SK-N-SH treated with all-trans-retinoic acid at 6 μM for 48 hours (cell line): ENCODE measurements around the gene SF3B3.

Experiments
- ATAC-seq: fragments of 200-7000 bp; cut with Tn5 transposase; 3 replicates; pipeline ENCODE4 v1.9.1; 2020; ENCODE audit warnings: mild to moderate bottlenecking, moderate library complexity
- BACH2 ChIP-seq: fragments of 250-450 bp; sonication (Bioruptor Pico); IDR thresholded peaks from 2 replicates; pipeline ENCODE4 v1.9.0; 2021; ENCODE audit warnings: mild to moderate bottlenecking, borderline replicate concordance
- CREB5 ChIP-seq: fragments of 250-450 bp; sonication (Bioruptor Pico); IDR thresholded peaks from 2 replicates; pipeline ENCODE4 v1.5.1; 2020; ENCODE audit warnings: low read depth, mild to moderate bottlenecking, moderate library complexity
- CSDC2 ChIP-seq: fragments of 250-450 bp; sonication (Bioruptor Pico); IDR thresholded peaks from 2 replicates; pipeline ENCODE4 v1.5.0; 2020; ENCODE audit warnings: mild to moderate bottlenecking, moderate library complexity
- ESRRG ChIP-seq: fragments of 250-450 bp; sonication (Bioruptor Pico); IDR thresholded peaks from 2 replicates; pipeline ENCODE4 v1.6.1; 2021; ENCODE audit warnings: mild to moderate bottlenecking
- GLIS3 ChIP-seq: fragments of 250-450 bp; sonication (Bioruptor Pico); IDR thresholded peaks from 2 replicates; pipeline ENCODE4 v1.5.0; 2020; ENCODE audit warnings: mild to moderate bottlenecking, moderate library complexity
- OSR1 ChIP-seq: fragments of 250-450 bp; sonication (Bioruptor Pico); IDR thresholded peaks from 2 replicates; pipeline ENCODE4 v1.8.0; 2022; ENCODE audit warnings: moderate library complexity, mild to moderate bottlenecking, inconsistent platforms
- PATZ1 ChIP-seq: fragments of 250-450 bp; sonication (Bioruptor Pico); IDR thresholded peaks from 2 replicates; pipeline ENCODE4 v1.8.0; 2020; ENCODE audit warnings: mild to moderate bottlenecking, moderate library complexity, borderline replicate concordance
- PPARA ChIP-seq: fragments of 250-450 bp; sonication (Bioruptor Pico); IDR thresholded peaks from 2 replicates; pipeline ENCODE4 v1.5.0; 2020; ENCODE audit warnings: mild to moderate bottlenecking, borderline replicate concordance
- RARB ChIP-seq: fragments of 250-450 bp; sonication (Bioruptor Pico); IDR thresholded peaks from 2 replicates; pipeline ENCODE4 v1.8.0; 2021; ENCODE audit warnings: mild to moderate bottlenecking, moderate library complexity
- SNAI2 ChIP-seq: fragments of 250-450 bp; sonication (Bioruptor Pico); IDR thresholded peaks from 2 replicates; pipeline ENCODE4 v1.5.0; 2020; ENCODE audit warnings: mild to moderate bottlenecking, moderate library complexity
- TOX ChIP-seq: fragments of 250-450 bp; sonication (Bioruptor Pico); IDR thresholded peaks from 2 replicates; pipeline ENCODE4 v1.8.0; 2021; ENCODE audit warnings: mild to moderate bottlenecking, moderate library complexity, borderline replicate concordance
- TSHZ2 ChIP-seq: fragments of 250-450 bp; sonication (Bioruptor Pico); IDR thresholded peaks from 2 replicates; pipeline ENCODE4 v1.5.0; 2020; ENCODE audit warnings: mild to moderate bottlenecking, moderate library complexity
- ZC3H10 ChIP-seq: fragments of 250-450 bp; sonication (Bioruptor Pico); IDR thresholded peaks from 2 replicates; pipeline ENCODE4 v1.5.1; 2021; ENCODE audit warnings: mild to moderate bottlenecking, moderate library complexity
- ZFP3 ChIP-seq: fragments of 250-450 bp; sonication (Bioruptor Pico); IDR thresholded peaks from 2 replicates; pipeline ENCODE4 v1.5.0; 2020; ENCODE audit warnings: mild to moderate bottlenecking, moderate library complexity
- ZFP30 ChIP-seq: fragments of 450-650 bp; formaldehyde crosslinking; IDR thresholded peaks from 2 replicates; pipeline ENCODE4 v1.5.0; 2022; ENCODE audit warnings: mild to moderate bottlenecking, moderate library complexity
- ZNF565 ChIP-seq: fragments of 450-650 bp; formaldehyde crosslinking; conservative IDR thresholded peaks from 2 replicates; pipeline ENCODE4 v1.5.0; 2020; ENCODE audit warnings: low read depth, mild to moderate bottlenecking, moderate library complexity
- ZNF70 ChIP-seq: fragments of 450-650 bp; formaldehyde crosslinking; IDR thresholded peaks from 2 replicates; pipeline ENCODE4 v1.5.0; 2020; ENCODE audit warnings: mild to moderate bottlenecking, moderate library complexity
- ZNF8 ChIP-seq: fragments of 450-650 bp; formaldehyde crosslinking; IDR thresholded peaks from 2 replicates; pipeline ENCODE4 v1.5.0; 2020; ENCODE audit warnings: mild to moderate bottlenecking, moderate library complexity
- TF ChIP-seq, protein P1 (sequence below): fragments of 250-450 bp; sonication (Bioruptor Pico); IDR thresholded peaks from 2 replicates; pipeline ENCODE4 v1.5.1; 2021; ENCODE audit warnings: mild to moderate bottlenecking, moderate library complexity
- TF ChIP-seq, protein P2 (sequence below): fragments of 250-450 bp; sonication (Bioruptor Pico); IDR thresholded peaks from 2 replicates; pipeline ENCODE4 v1.8.0; 2021; ENCODE audit warnings: low read depth, mild to moderate bottlenecking, moderate library complexity, borderline replicate concordance

SF3B3 gene

DNA sequence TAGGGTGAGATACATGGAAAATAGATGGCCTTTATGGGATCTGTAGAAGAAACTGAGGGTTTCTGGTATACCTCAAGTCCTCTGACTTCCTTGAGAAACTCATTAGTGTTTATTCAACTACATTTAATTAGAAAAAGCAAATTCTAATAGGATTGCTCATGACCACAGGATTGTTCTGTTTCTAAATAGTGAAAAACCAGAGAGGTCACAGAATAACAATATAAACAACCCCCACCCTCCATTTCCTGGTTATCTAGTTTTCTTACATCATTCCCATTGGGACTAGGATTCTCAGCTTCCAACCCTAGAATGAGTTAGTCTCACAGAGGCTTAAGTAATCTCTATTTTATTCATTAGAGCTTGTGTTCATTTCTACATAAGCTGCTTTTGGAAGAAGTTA, 30.0 kb downstream of the SF3B3 start:
- TF ChIP-seq SNAI2 (CRISPR knock-in tag), result no peak
- no peak for TF ChIP-seq ZNF70
- no peak for TF ChIP-seq RARB (CRISPR knock-in tag)
- TF ChIP-seq ZNF565 (CRISPR knock-in tag), result no peak
- TF ChIP-seq CSDC2 (CRISPR knock-in tag), result no peak
- no peak for TF ChIP-seq ESRRG (CRISPR knock-in tag)
- no peak for TF ChIP-seq ZFP3
- TF ChIP-seq BACH2 (CRISPR knock-in tag), result no peak
- TF ChIP-seq PATZ1, result no peak
- no peak for TF ChIP-seq GLIS3
- no peak for TF ChIP-seq OSR1 (CRISPR knock-in tag)
- no peak for TF ChIP-seq ZNF8 (CRISPR knock-in tag)
- no peak for ATAC-seq

DNA sequence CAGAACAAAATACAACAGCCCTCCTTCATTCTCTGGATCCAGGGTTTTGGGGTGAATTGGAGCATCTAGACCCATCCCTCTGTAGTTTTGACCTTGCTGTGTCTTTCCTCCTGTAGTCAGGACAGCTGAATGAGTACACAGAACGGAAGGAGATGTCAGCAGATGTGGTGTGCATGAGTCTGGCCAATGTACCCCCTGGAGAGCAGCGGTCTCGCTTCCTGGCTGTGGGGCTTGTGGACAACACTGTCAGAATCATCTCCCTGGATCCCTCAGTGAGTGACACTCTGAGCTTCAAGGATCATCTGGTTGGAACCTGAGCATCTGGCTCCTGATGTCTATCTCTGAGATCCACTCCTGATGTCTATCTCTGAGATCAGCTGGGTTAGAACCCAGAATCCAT, 32.4 kb downstream of the SF3B3 start:
- no peak for ATAC-seq
- no peak for TF ChIP-seq BACH2 (CRISPR knock-in tag)
- TF ChIP-seq, protein P1, sequence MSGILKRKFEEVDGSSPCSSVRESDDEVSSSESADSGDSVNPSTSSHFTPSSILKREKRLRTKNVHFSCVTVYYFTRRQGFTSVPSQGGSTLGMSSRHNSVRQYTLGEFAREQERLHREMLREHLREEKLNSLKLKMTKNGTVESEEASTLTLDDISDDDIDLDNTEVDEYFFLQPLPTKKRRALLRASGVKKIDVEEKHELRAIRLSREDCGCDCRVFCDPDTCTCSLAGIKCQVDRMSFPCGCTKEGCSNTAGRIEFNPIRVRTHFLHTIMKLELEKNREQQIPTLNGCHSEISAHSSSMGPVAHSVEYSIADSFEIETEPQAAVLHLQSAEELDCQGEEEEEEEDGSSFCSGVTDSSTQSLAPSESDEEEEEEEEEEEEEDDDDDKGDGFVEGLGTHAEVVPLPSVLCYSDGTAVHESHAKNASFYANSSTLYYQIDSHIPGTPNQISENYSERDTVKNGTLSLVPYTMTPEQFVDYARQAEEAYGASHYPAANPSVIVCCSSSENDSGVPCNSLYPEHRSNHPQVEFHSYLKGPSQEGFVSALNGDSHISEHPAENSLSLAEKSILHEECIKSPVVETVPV, result no peak
- no peak for TF ChIP-seq PPARA
- no peak for TF ChIP-seq ZC3H10 (CRISPR knock-in tag)
- TF ChIP-seq TSHZ2 (CRISPR knock-in tag), result no peak

- ATAC-seq, result no peak
- no peak for TF ChIP-seq ZC3H10 (CRISPR knock-in tag)
These were observed 38.0 kb downstream of the SF3B3 start for GRCh38 chr16:70561623-70562022.

DNA sequence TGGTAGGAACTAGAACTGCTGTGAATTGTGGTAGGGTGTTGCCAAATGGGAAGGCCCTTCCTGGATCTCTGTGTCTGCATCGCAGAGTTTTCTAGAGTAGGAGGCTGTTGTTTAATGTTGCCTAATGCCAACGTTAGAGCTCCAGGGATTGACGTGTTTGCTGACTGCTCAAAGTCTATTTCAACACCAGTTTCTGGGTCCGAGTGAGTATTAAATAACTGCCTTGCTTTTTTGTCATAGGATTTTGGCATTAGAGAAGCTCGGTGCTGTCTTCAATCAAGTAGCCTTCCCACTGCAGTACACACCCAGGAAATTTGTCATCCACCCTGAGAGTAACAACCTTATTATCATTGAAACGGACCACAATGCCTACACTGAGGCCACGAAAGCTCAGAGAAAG, 40.0 kb downstream of the SF3B3 start:
- ATAC-seq, result no peak
- no peak for TF ChIP-seq ZNF8 (CRISPR knock-in tag)
- no peak for TF ChIP-seq ZFP30
- no peak for TF ChIP-seq TOX (CRISPR knock-in tag)
- no peak for TF ChIP-seq ZNF70
- TF ChIP-seq ZFP3, result no peak
- TF ChIP-seq BACH2 (CRISPR knock-in tag), result no peak
- no peak for TF ChIP-seq SNAI2 (CRISPR knock-in tag)
- no peak for TF ChIP-seq ZNF565 (CRISPR knock-in tag)
- no peak for TF ChIP-seq ZC3H10 (CRISPR knock-in tag)
- no peak for TF ChIP-seq ESRRG (CRISPR knock-in tag)
- no peak for TF ChIP-seq TSHZ2 (CRISPR knock-in tag)
- TF ChIP-seq CREB5 (CRISPR knock-in tag), result no peak
- no peak for TF ChIP-seq RARB (CRISPR knock-in tag)
- no peak for TF ChIP-seq CSDC2 (CRISPR knock-in tag)
- no peak for TF ChIP-seq PPARA
- TF ChIP-seq, protein P1, result no peak
- TF ChIP-seq, protein P2, sequence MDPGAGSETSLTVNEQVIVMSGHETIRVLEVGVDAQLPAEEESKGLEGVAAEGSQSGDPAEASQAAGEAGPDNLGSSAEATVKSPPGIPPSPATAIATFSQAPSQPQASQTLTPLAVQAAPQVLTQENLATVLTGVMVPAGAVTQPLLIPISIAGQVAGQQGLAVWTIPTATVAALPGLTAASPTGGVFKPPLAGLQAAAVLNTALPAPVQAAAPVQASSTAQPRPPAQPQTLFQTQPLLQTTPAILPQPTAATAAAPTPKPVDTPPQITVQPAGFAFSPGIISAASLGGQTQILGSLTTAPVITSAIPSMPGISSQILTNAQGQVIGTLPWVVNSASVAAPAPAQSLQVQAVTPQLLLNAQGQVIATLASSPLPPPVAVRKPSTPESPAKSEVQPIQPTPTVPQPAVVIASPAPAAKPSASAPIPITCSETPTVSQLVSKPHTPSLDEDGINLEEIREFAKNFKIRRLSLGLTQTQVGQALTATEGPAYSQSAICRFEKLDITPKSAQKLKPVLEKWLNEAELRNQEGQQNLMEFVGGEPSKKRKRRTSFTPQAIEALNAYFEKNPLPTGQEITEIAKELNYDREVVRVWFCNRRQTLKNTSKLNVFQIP (CRISPR knock-in tag), result no peak
